Muscle of leg (tissue), 11 donors: Measurements from ENCODE around the gene LMBR1. TPM values are rescaled to one million over a fixed set of nuclear protein-coding genes. Genes with fewer than 3 reads are reported as not detected.
A peak's percentile ranks its signal among the peaks of the same experiment; 100 is the strongest.

ENCODE experiments used
- DNase-seq: peaks from one replicate; pipeline ENCODE4 v3.0.0; 2013
- H3K27ac ChIP-seq: one replicate; pipeline ENCODE4 v1.5.1; 2013; ENCODE audit warnings: mild to moderate bottlenecking, low read length, control low read depth
- H3K27me3 ChIP-seq: one replicate; pipeline ENCODE4 v1.6.1; 2013; ENCODE audit warnings: low read length; ENCODE audit not compliant: control insufficient read depth, insufficient read depth
- H3K36me3 ChIP-seq: one replicate; pipeline ENCODE4 v1.6.1; 2013; ENCODE audit warnings: low read length; ENCODE audit not compliant: control insufficient read depth, insufficient read depth
- H3K4me1 ChIP-seq: one replicate; pipeline ENCODE4 v1.6.1; 2013; ENCODE audit warnings: low read length; ENCODE audit not compliant: control insufficient read depth, insufficient read depth
- H3K4me3 ChIP-seq: one replicate; pipeline ENCODE4 v1.5.1; 2013; ENCODE audit warnings: low read length, control low read depth
- H3K9me3 ChIP-seq: replicated peaks from 2 replicates; pipeline ENCODE4 v1.6.1; 2013; ENCODE audit warnings: low read depth, low read length; ENCODE audit not compliant: control insufficient read depth
- WGBS: methylation state at CpG from one replicate; pipeline ENCODE4 v1.1.5; 2013; ENCODE audit warnings: missing lambda C conversion rate; ENCODE audit not compliant: insufficient coverage; 5-methylcytosine and 5-hydroxymethylcytosine counted together
- polyA plus RNA-seq, 8 donors: library from polyadenylated mRNA; unstranded; fragments of 120-200 nt; gene quantifications; one replicate each; pipeline versions ENCODE4 v1.2.1 to v1.2.3, GENCODE V29; 2013; ENCODE audit warnings: inconsistent platforms in 1 of 8, low replicate concordance in 1 of 8; ENCODE audit not compliant: insufficient read length in 8 of 8, insufficient read depth in 1 of 8
- total RNA-seq: library from RNA; stranded (reverse); fragments of 120-200 nt; gene quantifications from one replicate; pipeline ENCODE4 v1.2.4, GENCODE V29; 2013

LMBR1 gene
- total and polyA plus RNA-seq, 9 donors: 25.3 to 42.8 (median 30.8) TPM

GRCh38 chr7:156765901-156766656 lies 126.9 kb downstream of the LMBR1 start:
- 91% methylated on average over 3 of the region's 7 CpGs for WGBS
- Histone ChIP-seq H3K9me3 (no peaks in the 10 kb centered on the region), H3K4me1 (peaks cover 4% of the 10 kb centered on the region), H3K27me3 (no peaks in the 10 kb centered on the region), H3K36me3 (peaks cover 2% of the 10 kb centered on the region), H3K4me3 (no peak overlapping the region), H3K27ac (no peak overlapping the region)
- no peak for DNase-seq

DNA sequence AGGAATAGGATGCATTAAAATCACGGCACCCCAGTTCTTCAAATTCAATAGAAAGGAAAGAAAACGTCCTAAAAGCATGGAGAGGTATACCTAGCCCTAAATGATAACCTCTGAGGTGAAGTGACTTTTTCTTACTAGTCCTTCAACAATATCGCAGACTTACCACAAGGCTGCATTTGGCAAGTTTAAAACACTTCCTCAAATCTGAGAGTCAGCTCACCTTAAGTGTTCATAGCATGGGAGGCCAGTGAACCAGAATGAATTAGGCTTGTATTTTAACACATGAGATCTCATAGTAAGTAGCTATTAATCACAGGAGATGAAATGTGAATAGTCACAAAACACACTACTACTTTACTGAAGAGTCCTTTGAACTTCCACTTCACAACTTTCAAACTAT lies 128.2 kb downstream of the LMBR1 start:
- DNase-seq: no peak
- Histone ChIP-seq H3K4me1 (peaks cover 4% of the 10 kb centered on the region), H3K27ac (no peak overlapping the region), H3K27me3 (no peaks in the 10 kb centered on the region), H3K36me3 (peaks cover 4% of the 10 kb centered on the region), H3K9me3 (no peaks in the 10 kb centered on the region), H3K4me3 (no peak overlapping the region)
- no CpG with 5 or more reads among the region's 3 CpGs for WGBS

- DNase-seq: peak; percentile 80
- Histone ChIP-seq H3K27me3 (no peaks in the 10 kb centered on the region), H3K4me1 (peaks cover 4% of the 10 kb centered on the region)
These were observed 128.8 kb downstream of the LMBR1 start for GRCh38 chr7:156764016-156764669.

DNA sequence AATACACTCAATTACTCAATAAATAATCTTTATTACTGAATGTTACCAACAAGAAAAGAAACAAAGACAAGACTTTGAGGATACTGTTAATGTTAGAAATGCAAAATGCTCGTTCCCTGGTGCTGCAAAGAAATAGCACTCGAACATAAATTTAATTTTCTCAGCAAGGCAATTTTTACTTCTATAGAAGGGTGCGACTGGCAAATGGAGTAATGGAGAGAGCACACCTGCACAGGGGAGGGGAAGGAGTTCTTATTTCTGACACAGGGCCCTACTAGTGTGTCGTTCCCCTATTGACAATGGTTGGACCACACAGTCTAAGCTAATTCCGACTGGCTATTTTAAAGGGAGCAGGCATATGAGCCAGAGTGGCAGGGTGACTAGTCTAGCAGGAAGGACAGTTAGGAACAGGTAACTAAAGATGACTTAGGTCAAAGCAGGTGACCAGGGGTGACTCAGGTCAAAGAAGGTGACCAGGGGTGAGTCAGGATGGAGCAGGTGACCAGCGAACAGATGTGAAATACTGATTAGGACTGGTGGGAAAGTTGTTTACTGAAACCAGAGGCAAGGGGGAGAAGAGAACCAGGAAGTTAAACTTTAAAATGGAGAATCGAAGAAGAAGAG lies 133.3 kb downstream of the LMBR1 start:
- H3K4me3 ChIP-seq: no peak overlapping the region
- no peaks in the 10 kb centered on the region for H3K4me1 ChIP-seq
- H3K27me3 ChIP-seq: no peaks in the 10 kb centered on the region
- peaks cover 2% of the 10 kb centered on the region for H3K36me3 ChIP-seq
- no peak for DNase-seq
- 97% methylated on average over 3 of the region's 7 CpGs for WGBS
- no peak overlapping the region for H3K27ac ChIP-seq
- H3K9me3 ChIP-seq: no peaks in the 10 kb centered on the region

More at GRCh38 chr7:156764016-156764669, 128.8 kb downstream of the LMBR1 start:
- Histone ChIP-seq H3K27ac (no peak overlapping the region), H3K9me3 (no peaks in the 10 kb centered on the region), H3K36me3 (peaks cover 4% of the 10 kb centered on the region), H3K4me3 (no peak overlapping the region)
- no CpG with 5 or more reads among the region's 8 CpGs for WGBS

- no peak for DNase-seq
- Histone ChIP-seq H3K27ac (no peak overlapping the region), H3K27me3 (no peaks in the 10 kb centered on the region), H3K4me1 (no peaks in the 10 kb centered on the region), H3K9me3 (no peaks in the 10 kb centered on the region), H3K36me3 (peaks cover 2% of the 10 kb centered on the region), H3K4me3 (no peak overlapping the region)
- no CpG with 5 or more reads among the region's 2 CpGs for WGBS
These were observed 133.8 kb downstream of the LMBR1 start for GRCh38 chr7:156759143-156759542.

DNA sequence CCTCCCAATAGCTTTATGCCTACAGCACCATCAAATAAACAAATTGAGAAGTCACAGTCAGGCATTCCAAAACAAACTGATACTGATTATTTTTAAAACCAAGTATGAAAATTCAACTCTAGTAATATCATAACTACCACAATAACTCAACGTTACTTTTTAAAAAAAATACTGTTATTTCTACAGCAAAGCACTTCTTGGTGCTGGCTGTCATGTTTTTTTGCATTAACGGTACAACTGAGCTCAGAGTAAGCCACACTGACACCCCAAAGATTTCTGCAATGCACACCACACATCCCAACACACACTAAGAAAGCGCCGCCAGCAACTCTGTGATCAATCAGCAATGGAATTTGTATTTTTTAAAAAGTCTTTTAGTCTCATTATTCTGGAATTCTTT lies 138.8 kb downstream of the LMBR1 start:
- 100% methylated on average over 1 of the region's 4 CpGs for WGBS
- Histone ChIP-seq H3K9me3 (no peaks in the 10 kb centered on the region), H3K36me3 (peaks cover 2% of the 10 kb centered on the region), H3K4me3 (no peak overlapping the region), H3K27me3 (no peaks in the 10 kb centered on the region), H3K27ac (no peak overlapping the region), H3K4me1 (no peaks in the 10 kb centered on the region)
- DNase-seq: no peak

GRCh38 chr7:156753630-156754029 lies 139.4 kb downstream of the LMBR1 start:
- Histone ChIP-seq H3K27me3 (no peaks in the 10 kb centered on the region), H3K4me1 (no peaks in the 10 kb centered on the region), H3K27ac (no peak overlapping the region), H3K36me3 (peaks cover 2% of the 10 kb centered on the region), H3K4me3 (no peak overlapping the region), H3K9me3 (no peaks in the 10 kb centered on the region)
- 65% methylated on average over 2 of the region's 7 CpGs for WGBS
- DNase-seq: no peak

- Histone ChIP-seq H3K27me3 (no peaks in the 10 kb centered on the region), H3K4me1 (no peaks in the 10 kb centered on the region), H3K36me3 (peaks cover 2% of the 10 kb centered on the region), H3K4me3 (no peak overlapping the region), H3K27ac (no peak overlapping the region), H3K9me3 (no peaks in the 10 kb centered on the region)
- WGBS: 86% methylated on average over 3 of the region's 4 CpGs
- DNase-seq: no peak
These were observed 139.8 kb downstream of the LMBR1 start for GRCh38 chr7:156753229-156753560.

DNA sequence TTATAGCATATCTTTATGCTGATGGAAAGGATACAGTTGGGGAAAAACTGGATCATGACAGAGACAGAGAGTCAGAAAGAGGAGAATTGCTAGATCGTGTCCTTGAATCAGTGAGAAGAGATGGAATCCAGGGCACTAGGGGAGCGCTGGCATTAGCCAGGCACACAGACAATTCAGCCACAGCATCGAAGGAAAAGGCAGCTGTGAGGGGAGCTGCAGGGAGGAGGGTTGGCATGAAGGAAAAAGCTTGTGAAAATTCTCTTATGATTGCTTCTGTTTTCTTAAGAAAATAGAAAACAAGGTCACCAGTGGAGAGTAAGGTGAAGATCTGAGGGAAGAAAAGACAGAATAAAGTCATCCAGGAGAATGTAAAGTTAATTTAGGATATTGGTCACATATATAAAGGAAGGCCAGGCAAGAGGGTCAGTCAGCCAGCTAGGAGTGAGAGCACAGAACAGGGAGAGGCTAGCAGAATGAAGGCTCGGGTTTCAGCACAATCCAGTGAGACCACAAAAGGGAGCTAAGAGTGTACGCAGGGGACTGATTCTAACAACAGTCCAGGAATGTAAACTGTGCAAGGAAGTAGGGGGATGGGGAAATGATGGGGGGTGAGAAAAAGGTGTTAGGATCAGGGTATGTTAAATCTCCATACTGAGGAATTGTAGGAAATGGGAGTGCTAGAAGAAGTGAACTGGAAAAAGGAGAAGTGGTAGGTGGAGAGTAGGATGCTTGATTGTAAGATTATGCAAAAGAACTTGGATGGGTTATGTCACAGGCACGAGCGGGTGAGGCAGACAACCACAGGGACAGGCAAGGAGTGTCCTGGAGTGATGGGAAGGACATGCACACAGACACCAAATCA lies 140.4 kb downstream of the LMBR1 start:
- WGBS: 34% methylated on average over 5 of the region's 7 CpGs
- no peaks in the 10 kb centered on the region for H3K4me1 ChIP-seq
- no peaks in the 10 kb centered on the region for H3K27me3 ChIP-seq
- peaks cover 2% of the 10 kb centered on the region for H3K36me3 ChIP-seq
- no peak overlapping the region for H3K27ac ChIP-seq
- no peaks in the 10 kb centered on the region for H3K9me3 ChIP-seq
- H3K4me3 ChIP-seq: no peak overlapping the region
- DNase-seq: peak; percentile 14

DNA sequence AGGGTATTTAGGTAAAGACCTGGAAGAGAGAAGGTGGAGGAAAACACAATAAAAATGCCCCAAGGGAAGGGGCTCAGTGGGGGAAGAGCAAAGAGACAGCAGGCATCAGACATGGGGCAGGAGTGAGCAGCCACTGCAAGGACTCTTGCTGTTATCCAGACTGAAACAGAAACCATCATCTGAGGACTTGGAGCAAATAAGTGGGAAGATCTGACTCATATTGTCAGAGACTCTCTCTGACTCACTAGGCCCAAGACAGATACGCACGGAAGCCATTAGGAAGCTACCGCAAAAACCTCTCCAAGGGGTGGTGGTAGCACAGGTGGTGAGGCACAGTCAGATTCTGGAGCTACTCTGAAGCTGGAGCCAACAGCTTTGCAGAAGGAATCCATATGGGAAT lies 141.7 kb downstream of the LMBR1 start:
- no peaks in the 10 kb centered on the region for H3K4me1 ChIP-seq
- DNase-seq: peak; percentile 30
- no peak overlapping the region for H3K27ac ChIP-seq
- no peak overlapping the region for H3K4me3 ChIP-seq
- no peaks in the 10 kb centered on the region for H3K27me3 ChIP-seq
- H3K9me3 ChIP-seq: no peaks in the 10 kb centered on the region
- WGBS: 100% methylated on average over 1 of the region's 3 CpGs
- peaks cover 2% of the 10 kb centered on the region for H3K36me3 ChIP-seq
